ENCODE data around the gene OR6C75.
"Not testable (repeated sequence)": the region's sequence is repeated elsewhere in the genome, so short reads cannot be mapped to it uniquely, and the experiment has no call there.

Gene OR6C75

GRCh38 chr12:55362675-55363074, at the start of gene OR6C75:
TSS of gene OR6C75 (plus strand) at chr12:55362975. CDS start at chr12:55365111, 2,136 bp downstream.
- DNase-seq = no peak

GRCh38 chr12:55314043-55314442, 48.7 kb upstream of the OR6C75 start, which contains the start of gene OR6C1:
TSS of gene OR6C1 (plus strand) at chr12:55314343. CDS start at chr12:55320600, 6,257 bp downstream.
- DNase-seq = no peak

GRCh38 chr12:55320201-55320600, 42.6 kb upstream of the OR6C75 start:
- DNase-seq = no peak

GRCh38 chr12:55325801-55326200, 37.0 kb upstream of the OR6C75 start:
- not testable (repeated sequence) for DNase-seq

GRCh38 chr12:55330446-55330845, 32.3 kb upstream of the OR6C75 start, which contains the start of gene OR6C3:
TSS of gene OR6C3 (plus strand) at chr12:55330746. CDS start at chr12:55331701, 955 bp downstream.
- DNase-seq = no peak

- no peak for DNase-seq
Measured at GRCh38 chr12:55336002-55336401, 26.8 kb upstream of the OR6C75 start.

GRCh38 chr12:55355338-55355737, 7.4 kb upstream of the OR6C75 start:
- not testable (repeated sequence) for DNase-seq

GRCh38 chr12:55365086-55365485, 2.3 kb downstream of the OR6C75 start:
- DNase-seq = no peak

GRCh38 chr12:55372521-55372920, 9.7 kb downstream of the OR6C75 start:
- no peak for DNase-seq

- no peak for DNase-seq
Measured at GRCh38 chr12:55385891-55386290, 23.1 kb downstream of the OR6C75 start.

GRCh38 chr12:55392032-55392795, 29.4 kb downstream of the OR6C75 start:
- DNase-seq = no peak

- DNase-seq = no peak
Measured at GRCh38 chr12:55396326-55396725, 33.6 kb downstream of the OR6C75 start.

- DNase-seq = no peak
Measured at GRCh38 chr12:55400229-55400628, 37.5 kb downstream of the OR6C75 start, which contains the start of gene OR6C65. TSS of gene OR6C65 (plus strand) at chr12:55400529. CDS start at chr12:55400529, 0 bp downstream.

GRCh38 chr12:55407866-55408265, 45.1 kb downstream of the OR6C75 start:
- DNase-seq = no peak

GRCh38 chr12:55409133-55409532, 46.4 kb downstream of the OR6C75 start:
- DNase-seq = not testable (repeated sequence)

GRCh38 chr12:55412138-55412537, 49.4 kb downstream of the OR6C75 start:
- not testable (repeated sequence) for DNase-seq

- not testable (repeated sequence) for DNase-seq
Measured at GRCh38 chr12:55413498-55414388, 51.0 kb downstream of the OR6C75 start.

GRCh38 chr12:55414396-55414823, 51.6 kb downstream of the OR6C75 start:
- DNase-seq = not testable (repeated sequence)

- DNase-seq = not testable (repeated sequence)
Measured at GRCh38 chr12:55414889-55415288, 52.1 kb downstream of the OR6C75 start.

GRCh38 chr12:55416961-55417360, 54.2 kb downstream of the OR6C75 start:
- DNase-seq = no peak
